ENCODE data around the gene GSTM5.

DNA sequence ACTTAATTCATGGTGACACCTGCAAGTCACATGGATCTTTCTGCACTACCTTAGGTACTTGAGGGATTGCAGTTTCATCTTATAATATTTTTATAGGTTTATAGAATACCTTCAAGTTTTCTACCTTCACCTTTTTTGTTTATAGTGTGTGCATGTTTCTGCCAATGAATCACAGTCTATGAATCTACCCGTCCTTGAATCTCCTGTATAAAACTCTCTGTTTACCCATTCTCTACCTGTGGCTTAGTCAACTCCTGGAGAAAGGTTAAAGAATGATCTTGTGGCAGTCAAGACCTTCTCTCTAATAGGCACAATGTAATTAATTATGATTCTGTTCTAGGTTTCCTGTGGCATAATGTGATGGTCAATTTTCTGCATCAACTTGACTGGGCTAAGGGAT is 47.4 kb upstream of the GSTM5 start:
- TF ChIP-seq, protein P1, sequence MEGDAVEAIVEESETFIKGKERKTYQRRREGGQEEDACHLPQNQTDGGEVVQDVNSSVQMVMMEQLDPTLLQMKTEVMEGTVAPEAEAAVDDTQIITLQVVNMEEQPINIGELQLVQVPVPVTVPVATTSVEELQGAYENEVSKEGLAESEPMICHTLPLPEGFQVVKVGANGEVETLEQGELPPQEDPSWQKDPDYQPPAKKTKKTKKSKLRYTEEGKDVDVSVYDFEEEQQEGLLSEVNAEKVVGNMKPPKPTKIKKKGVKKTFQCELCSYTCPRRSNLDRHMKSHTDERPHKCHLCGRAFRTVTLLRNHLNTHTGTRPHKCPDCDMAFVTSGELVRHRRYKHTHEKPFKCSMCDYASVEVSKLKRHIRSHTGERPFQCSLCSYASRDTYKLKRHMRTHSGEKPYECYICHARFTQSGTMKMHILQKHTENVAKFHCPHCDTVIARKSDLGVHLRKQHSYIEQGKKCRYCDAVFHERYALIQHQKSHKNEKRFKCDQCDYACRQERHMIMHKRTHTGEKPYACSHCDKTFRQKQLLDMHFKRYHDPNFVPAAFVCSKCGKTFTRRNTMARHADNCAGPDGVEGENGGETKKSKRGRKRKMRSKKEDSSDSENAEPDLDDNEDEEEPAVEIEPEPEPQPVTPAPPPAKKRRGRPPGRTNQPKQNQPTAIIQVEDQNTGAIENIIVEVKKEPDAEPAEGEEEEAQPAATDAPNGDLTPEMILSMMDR (conservative IDR thresholded peaks at IDR 0.05; ENCODE audit: low read length) = no peak
- TF ChIP-seq EZH2phosphoT487 (IDR thresholded peaks at IDR 0.05; ENCODE audit: borderline replicate concordance) = no peak

Data from Loucy (cell line).